ENCODE results near the gene FOXJ1. TPM values are rescaled to one million over a fixed set of nuclear protein-coding genes. Genes with fewer than 3 reads are reported as not detected.

Gene FOXJ1
- total RNA-seq, 1 experiment from 2014 or later = not detected

DNA sequence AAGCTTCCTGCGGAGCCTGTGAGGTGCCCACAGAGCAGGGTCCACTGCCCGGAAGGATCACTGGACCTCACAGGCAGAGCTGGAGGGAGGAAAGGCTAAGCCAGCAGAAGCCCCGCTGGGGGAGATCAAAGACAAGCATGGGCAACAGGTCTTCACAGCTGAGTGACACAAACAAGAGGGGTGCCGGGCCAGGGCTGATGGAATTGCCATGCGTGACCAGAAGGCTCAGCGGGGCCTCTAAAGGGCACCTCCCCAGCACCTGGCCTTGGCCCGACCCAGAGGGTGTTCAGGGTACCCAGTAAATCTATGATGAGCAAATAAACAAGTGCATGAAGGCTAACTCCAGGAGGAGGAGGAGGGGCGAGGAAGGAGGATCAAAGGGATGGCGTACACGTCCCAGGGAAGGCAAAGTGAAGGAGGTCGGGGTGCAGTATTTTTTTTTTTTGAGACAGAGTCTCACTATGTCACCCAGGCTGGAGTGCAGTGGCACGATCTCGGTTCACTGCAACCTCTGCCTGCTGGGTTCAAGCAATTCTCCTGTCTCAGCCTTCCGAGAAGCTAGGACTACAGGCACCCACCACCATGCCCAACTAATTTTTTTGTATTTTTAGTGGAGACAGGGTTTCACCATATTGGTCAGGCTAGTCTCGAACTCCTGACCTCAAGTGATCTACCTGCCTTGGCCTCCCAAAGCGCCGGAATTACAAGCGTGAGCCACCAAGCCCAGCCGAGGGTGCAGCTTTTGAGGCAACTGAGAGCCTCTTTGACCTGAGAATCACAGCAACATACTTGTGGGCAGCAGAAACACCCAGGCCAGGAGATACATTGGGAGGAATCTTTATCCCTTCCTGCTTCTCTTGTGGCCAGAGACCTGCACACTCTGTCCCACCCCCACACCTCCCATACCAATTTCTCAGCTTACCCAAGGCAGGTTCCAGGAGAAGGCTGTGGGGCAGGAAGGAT, 21.4 kb downstream of the FOXJ1 start:
- Histone ChIP-seq H3K4me3 (ENCODE audit: low read length) (no peak overlapping the region), H3K27ac (ENCODE audit: low read length) (no peak overlapping the region), H3K9ac (ENCODE audit: low read length) (no peak overlapping the region), H3K4me2 (ENCODE audit: low read depth, low read length, poor library complexity, severe bottlenecking) (no peak overlapping the region), H2AFZ (ENCODE audit: low read length) (no peak overlapping the region), H3K9me2 (replicated peaks; ENCODE audit: insufficient read depth, low read length) (no peaks in the 10 kb centered on the region), H3K9me3 (ENCODE audit: low read length) (no peaks in the 10 kb centered on the region), H3K4me1 (ENCODE audit: low read length) (peaks cover 12% of the 10 kb centered on the region), H3K27me3 (ENCODE audit: low read length) (no peaks in the 10 kb centered on the region), H3K79me2 (ENCODE audit: low read length) (no peaks in the 10 kb centered on the region), H4K20me1 (ENCODE audit: insufficient read depth, low read depth, low read length) (no peaks in the 10 kb centered on the region), H3K36me3 (ENCODE audit: insufficient read depth, low read length) (no peaks in the 10 kb centered on the region)
- no peak for DNase-seq

DNA sequence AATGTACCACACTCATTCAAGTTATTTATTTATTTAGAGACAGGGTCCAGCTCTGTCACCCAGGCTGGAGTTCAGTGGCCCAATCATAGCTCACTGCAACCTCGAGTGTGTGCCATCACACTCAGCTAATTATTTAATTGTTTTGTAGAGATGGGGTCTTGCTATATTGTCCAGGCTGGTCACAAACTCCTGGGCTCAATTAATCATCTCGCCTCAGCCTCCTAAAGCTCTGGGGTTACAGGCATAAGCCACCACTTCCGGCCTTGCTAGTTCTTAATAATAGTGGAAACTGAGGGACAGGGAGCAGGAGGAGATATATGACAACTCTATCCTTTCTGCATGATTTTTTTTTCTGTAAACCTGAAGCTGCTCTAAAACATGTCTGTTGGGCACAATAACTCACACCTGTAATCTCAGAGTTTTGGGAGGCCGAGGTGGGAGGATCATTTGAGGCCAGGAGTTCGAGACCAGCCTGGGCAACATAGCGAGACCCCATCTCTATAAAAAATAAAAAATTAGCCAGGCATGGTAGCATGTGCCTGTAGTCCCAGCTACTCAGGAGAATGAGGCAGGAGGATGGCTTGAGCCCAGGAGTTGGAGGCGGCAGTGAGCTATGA, 25.8 kb downstream of the FOXJ1 start:
- DNase-seq = no peak
- H3K9me2 ChIP-seq (replicated peaks; ENCODE audit: insufficient read depth, low read length) = no peaks in the 10 kb centered on the region
- H3K79me2 ChIP-seq (ENCODE audit: low read length) = no peaks in the 10 kb centered on the region
- no peaks in the 10 kb centered on the region for H3K36me3 ChIP-seq (ENCODE audit: insufficient read depth, low read length)
- H3K4me3 ChIP-seq (ENCODE audit: low read length) = no peak overlapping the region
- no peaks in the 10 kb centered on the region for H3K4me1 ChIP-seq (ENCODE audit: low read length)
- no peak overlapping the region for H3K27ac ChIP-seq (ENCODE audit: low read length)
- no peak overlapping the region for H3K9ac ChIP-seq (ENCODE audit: low read length)
- no peak overlapping the region for H3K4me2 ChIP-seq (ENCODE audit: low read depth, low read length, poor library complexity, severe bottlenecking)
- no peaks in the 10 kb centered on the region for H3K27me3 ChIP-seq (ENCODE audit: low read length)
- no peaks in the 10 kb centered on the region for H4K20me1 ChIP-seq (ENCODE audit: insufficient read depth, low read depth, low read length)
- no peak overlapping the region for H2AFZ ChIP-seq (ENCODE audit: low read length)
- H3K9me3 ChIP-seq (ENCODE audit: low read length) = no peaks in the 10 kb centered on the region

DNA sequence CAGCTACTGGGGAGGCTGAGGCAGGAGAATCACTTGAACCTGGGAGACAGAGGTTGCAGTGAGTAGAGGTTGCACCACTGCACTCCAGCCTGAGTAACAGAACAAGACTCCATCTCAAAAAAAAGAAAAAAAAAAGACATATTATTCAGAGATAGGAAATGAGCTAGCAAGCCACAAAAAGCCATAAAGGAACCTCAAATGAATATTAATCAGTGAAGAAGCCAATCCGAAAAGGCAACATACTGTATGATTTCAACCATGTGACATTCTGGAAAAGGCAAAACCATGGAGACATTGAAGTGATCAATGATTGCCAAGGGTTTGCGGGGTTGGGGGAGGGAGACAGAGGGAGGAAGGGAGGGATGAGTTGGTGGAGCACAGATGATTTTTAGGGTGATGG, 29.1 kb downstream of the FOXJ1 start:
- Histone ChIP-seq H3K27me3 (ENCODE audit: low read length) (no peaks in the 10 kb centered on the region), H3K9ac (ENCODE audit: low read length) (no peak overlapping the region), H4K20me1 (ENCODE audit: insufficient read depth, low read depth, low read length) (no peaks in the 10 kb centered on the region), H3K27ac (ENCODE audit: low read length) (no peak overlapping the region), H3K36me3 (ENCODE audit: insufficient read depth, low read length) (no peaks in the 10 kb centered on the region), H3K4me1 (ENCODE audit: low read length) (no peaks in the 10 kb centered on the region), H3K4me2 (ENCODE audit: low read depth, low read length, poor library complexity, severe bottlenecking) (no peak overlapping the region), H3K79me2 (ENCODE audit: low read length) (no peaks in the 10 kb centered on the region), H3K9me2 (replicated peaks; ENCODE audit: insufficient read depth, low read length) (no peaks in the 10 kb centered on the region), H3K9me3 (ENCODE audit: low read length) (no peaks in the 10 kb centered on the region), H2AFZ (ENCODE audit: low read length) (no peak overlapping the region), H3K4me3 (ENCODE audit: low read length) (no peak overlapping the region)
- no peak for DNase-seq

DNA sequence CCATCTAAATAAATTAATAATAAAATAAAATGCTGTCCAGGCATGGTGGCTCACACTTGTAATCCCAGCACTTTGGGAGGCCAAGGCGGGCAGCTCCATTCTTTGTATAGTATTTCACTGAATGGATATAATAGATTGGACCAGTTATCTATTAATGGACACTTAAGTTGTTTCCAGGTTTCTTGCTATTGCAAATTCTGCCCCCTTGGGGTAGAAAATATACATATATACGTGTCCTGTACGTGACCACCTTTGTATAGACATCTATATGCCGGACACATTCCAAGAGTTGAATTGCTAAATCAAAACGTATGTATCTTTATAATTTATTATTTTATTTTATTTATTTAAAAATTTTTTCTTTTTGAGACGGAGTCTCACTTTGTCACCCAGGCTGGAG, 33.5 kb downstream of the FOXJ1 start:
- no peak overlapping the region for H2AFZ ChIP-seq (ENCODE audit: low read length)
- no peaks in the 10 kb centered on the region for H3K27me3 ChIP-seq (ENCODE audit: low read length)
- H3K4me3 ChIP-seq (ENCODE audit: low read length) = no peak overlapping the region
- peak; percentile 76 for DNase-seq
- H3K9ac ChIP-seq (ENCODE audit: low read length) = no peak overlapping the region
- no peak overlapping the region for H3K4me2 ChIP-seq (ENCODE audit: low read depth, low read length, poor library complexity, severe bottlenecking)
- H3K9me3 ChIP-seq (ENCODE audit: low read length) = no peaks in the 10 kb centered on the region
- peaks cover 18% of the 10 kb centered on the region for H3K4me1 ChIP-seq (ENCODE audit: low read length)
- H4K20me1 ChIP-seq (ENCODE audit: insufficient read depth, low read depth, low read length) = peaks cover 3% of the 10 kb centered on the region; the same call in 1 of the 2 replicates
- no peaks in the 10 kb centered on the region for H3K9me2 ChIP-seq (replicated peaks; ENCODE audit: insufficient read depth, low read length)
- no peak overlapping the region for H3K27ac ChIP-seq (ENCODE audit: low read length)
- H3K79me2 ChIP-seq (ENCODE audit: low read length) = peaks cover 10% of the 10 kb centered on the region
- H3K36me3 ChIP-seq (ENCODE audit: insufficient read depth, low read length) = no peaks in the 10 kb centered on the region

GRCh38 chr17:76106703-76107102, 34.3 kb downstream of the FOXJ1 start:
- DNase-seq = no peak
- no peak overlapping the region for H3K27ac ChIP-seq (ENCODE audit: low read length)
- H3K9me2 ChIP-seq (replicated peaks; ENCODE audit: insufficient read depth, low read length) = no peaks in the 10 kb centered on the region
- peaks cover 17% of the 10 kb centered on the region for H3K79me2 ChIP-seq (ENCODE audit: low read length)
- peaks cover 3% of the 10 kb centered on the region; the same call in 1 of the 2 replicates for H4K20me1 ChIP-seq (ENCODE audit: insufficient read depth, low read depth, low read length)
- H2AFZ ChIP-seq (ENCODE audit: low read length) = peak overlapping the region; percentile 42; the same call in 1 of the 2 replicates
- H3K9ac ChIP-seq (ENCODE audit: low read length) = no peak overlapping the region
- peaks cover 18% of the 10 kb centered on the region for H3K4me1 ChIP-seq (ENCODE audit: low read length)
- no peaks in the 10 kb centered on the region for H3K36me3 ChIP-seq (ENCODE audit: insufficient read depth, low read length)
- no peaks in the 10 kb centered on the region for H3K9me3 ChIP-seq (ENCODE audit: low read length)
- no peak overlapping the region for H3K4me3 ChIP-seq (ENCODE audit: low read length)
- H3K4me2 ChIP-seq (ENCODE audit: low read depth, low read length, poor library complexity, severe bottlenecking) = no peak overlapping the region
- H3K27me3 ChIP-seq (ENCODE audit: low read length) = no peaks in the 10 kb centered on the region

- Histone ChIP-seq H3K4me3 (ENCODE audit: low read length) (no peak overlapping the region), H4K20me1 (ENCODE audit: insufficient read depth, low read depth, low read length) (peaks cover 3% of the 10 kb centered on the region; the same call in 1 of the 2 replicates), H3K27me3 (ENCODE audit: low read length) (no peaks in the 10 kb centered on the region), H3K9ac (ENCODE audit: low read length) (no peak overlapping the region), H3K4me1 (ENCODE audit: low read length) (peaks cover 18% of the 10 kb centered on the region), H3K9me2 (replicated peaks; ENCODE audit: insufficient read depth, low read length) (no peaks in the 10 kb centered on the region), H3K27ac (ENCODE audit: low read length) (no peak overlapping the region), H3K79me2 (ENCODE audit: low read length) (peaks cover 17% of the 10 kb centered on the region), H2AFZ (ENCODE audit: low read length) (no peak overlapping the region), H3K4me2 (ENCODE audit: low read depth, low read length, poor library complexity, severe bottlenecking) (no peak overlapping the region), H3K9me3 (ENCODE audit: low read length) (no peaks in the 10 kb centered on the region), H3K36me3 (ENCODE audit: insufficient read depth, low read length) (peaks cover 9% of the 10 kb centered on the region)
- no peak for DNase-seq
Observed at GRCh38 chr17:76104896-76105231, 36.2 kb downstream of the FOXJ1 start.

- Histone ChIP-seq H4K20me1 (ENCODE audit: insufficient read depth, low read depth, low read length) (peaks cover 3% of the 10 kb centered on the region; the same call in 1 of the 2 replicates), H3K4me1 (ENCODE audit: low read length) (peaks cover 18% of the 10 kb centered on the region), H2AFZ (ENCODE audit: low read length) (peak overlapping the region; percentile 70; the same call in 1 of the 2 replicates), H3K4me3 (ENCODE audit: low read length) (peak overlapping the region; percentile 89), H3K9me3 (ENCODE audit: low read length) (no peaks in the 10 kb centered on the region), H3K79me2 (ENCODE audit: low read length) (peaks cover 17% of the 10 kb centered on the region), H3K36me3 (ENCODE audit: insufficient read depth, low read length) (peaks cover 12% of the 10 kb centered on the region), H3K9ac (ENCODE audit: low read length) (peak overlapping the region; percentile 88), H3K27ac (ENCODE audit: low read length) (no peak overlapping the region), H3K9me2 (replicated peaks; ENCODE audit: insufficient read depth, low read length) (no peaks in the 10 kb centered on the region), H3K4me2 (ENCODE audit: low read depth, low read length, poor library complexity, severe bottlenecking) (peak overlapping the region; percentile 96), H3K27me3 (ENCODE audit: low read length) (no peaks in the 10 kb centered on the region)
- no peak for DNase-seq
Observed at GRCh38 chr17:76104140-76104895, 36.7 kb downstream of the FOXJ1 start.

All from Karpas-422 (cell line).